GM06990 (cell line): Measurements from ENCODE around the gene PLEKHA6.

Experiments
- DNase-seq: peaks from one replicate; pipeline ENCODE4 v3.0.0-alpha.2; 2011; ENCODE audit not compliant: insufficient read length; ENCODE audit errors: extremely low read depth
- H3K27me3 ChIP-seq: replicated peaks from 2 replicates; pipeline ENCODE4 v1.6.0; 2011; ENCODE audit warnings: low read length; ENCODE audit not compliant: control insufficient read depth, insufficient read depth
- H3K36me3 ChIP-seq: 2 replicates; pipeline ENCODE4 v1.5.1; 2011; ENCODE audit warnings: low read length; ENCODE audit not compliant: control insufficient read depth, insufficient read depth
- H3K4me3 ChIP-seq: replicated peaks from 2 replicates; pipeline ENCODE4 v1.5.1; 2011; ENCODE audit warnings: low read depth, mild to moderate bottlenecking, control low read depth, low read length
- CTCF ChIP-seq: IDR thresholded peaks from 2 replicates; pipeline ENCODE4 v1.5.1; 2011; ENCODE audit warnings: low read length, control low read depth, mild to moderate bottlenecking, inconsistent platforms; ENCODE audit not compliant: insufficient read depth, poor library complexity, severe bottlenecking

Gene PLEKHA6

GRCh38 chr1:204319027-204319426 lies 40.7 kb downstream of the PLEKHA6 start:
- Histone ChIP-seq H3K4me3 (no peak overlapping the region), H3K36me3 (no peaks in the 10 kb centered on the region), H3K27me3 (no peaks in the 10 kb centered on the region; the same call in none of the 2 replicates)
- TF ChIP-seq CTCF, result no peak
- DNase-seq, result no peak

GRCh38 chr1:204318324-204318723 lies 41.4 kb downstream of the PLEKHA6 start:
- H3K4me3 ChIP-seq, result no peak overlapping the region
- no peak for TF ChIP-seq CTCF
- H3K36me3 ChIP-seq, result no peaks in the 10 kb centered on the region
- no peaks in the 10 kb centered on the region; the same call in none of the 2 replicates for H3K27me3 ChIP-seq
- no peak for DNase-seq

GRCh38 chr1:204317170-204317569 lies 42.6 kb downstream of the PLEKHA6 start:
- Histone ChIP-seq H3K27me3 (no peaks in the 10 kb centered on the region; the same call in none of the 2 replicates), H3K36me3 (no peaks in the 10 kb centered on the region), H3K4me3 (no peak overlapping the region)
- no peak for DNase-seq
- no peak for TF ChIP-seq CTCF

GRCh38 chr1:204316164-204316563 lies 43.6 kb downstream of the PLEKHA6 start:
- DNase-seq, result no peak
- H3K36me3 ChIP-seq, result no peaks in the 10 kb centered on the region
- H3K4me3 ChIP-seq, result no peak overlapping the region
- no peak for TF ChIP-seq CTCF
- no peaks in the 10 kb centered on the region; the same call in none of the 2 replicates for H3K27me3 ChIP-seq

GRCh38 chr1:204314893-204315658 lies 44.7 kb downstream of the PLEKHA6 start:
- no peak for DNase-seq
- TF ChIP-seq CTCF, result no peak
- peaks cover 2% of the 10 kb centered on the region for H3K27me3 ChIP-seq
- H3K4me3 ChIP-seq, result no peak overlapping the region
- H3K36me3 ChIP-seq, result no peaks in the 10 kb centered on the region
